Spleen (tissue), 7 donors: ENCODE measurements around the gene PPP3CA.

Experiments
- POLR2A ChIP-seq, 3 donors: fragments of 450-650 bp; IDR thresholded peaks; one replicate each; pipeline ENCODE4 v1.5.1; 2017; ENCODE audit warnings: antibody characterized with exemption in 3 of 3, mild to moderate bottlenecking in 1 of 3
- POLR2AphosphoS5 ChIP-seq, 3 donors: sonication (generic); formaldehyde crosslinking; IDR thresholded peaks; one replicate each; pipeline ENCODE4 v1.5.1; 2017; ENCODE audit warnings: antibody characterized with exemption in 3 of 3
- TF ChIP-seq, protein P1 (sequence below), 11 experiments: fragments of 200-600 bp in 7 of 11; fragments of 450-650 bp in 4 of 11; sonication (generic) in 4 of 11; IDR thresholded peaks in 8 of 11; conservative IDR thresholded peaks in 3 of 11; 1 replicate in 7 of 11; 2 replicates in 4 of 11; pipeline versions ENCODE4 v1.4.0 to v1.8.0; 2016 to 2021; ENCODE audit warnings: antibody characterized with exemption in 11 of 11, inconsistent platforms in 4 of 11, mild to moderate bottlenecking in 1 of 11
- donor health status: DM: no; HTN: no; CAD: no; lungs with moderate emphysema.
- donor health status: DM: no; HTN: no; CAD: no.
- donor health status: DM: no; HTN: no; CAD: no.

DNA sequence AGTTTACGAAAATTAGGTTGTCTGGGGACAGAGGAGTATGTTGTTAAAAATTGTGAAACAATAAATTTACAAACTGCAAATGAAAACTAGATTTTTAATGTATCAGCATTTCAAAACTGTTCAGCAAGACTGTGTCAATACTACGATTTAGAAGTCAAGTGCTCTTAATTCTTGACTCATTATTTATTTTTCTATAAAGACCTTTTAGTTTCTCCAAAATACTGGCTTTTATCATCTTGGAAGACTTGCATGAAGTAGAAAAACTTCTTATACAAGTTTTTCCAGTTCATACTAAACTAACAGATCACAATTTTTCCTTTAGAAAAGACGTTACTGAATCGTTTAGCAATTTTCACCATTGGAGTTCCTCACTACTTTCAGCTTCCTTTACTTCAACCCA is 231.4 kb downstream of the PPP3CA start:
- TF ChIP-seq, protein P1, sequence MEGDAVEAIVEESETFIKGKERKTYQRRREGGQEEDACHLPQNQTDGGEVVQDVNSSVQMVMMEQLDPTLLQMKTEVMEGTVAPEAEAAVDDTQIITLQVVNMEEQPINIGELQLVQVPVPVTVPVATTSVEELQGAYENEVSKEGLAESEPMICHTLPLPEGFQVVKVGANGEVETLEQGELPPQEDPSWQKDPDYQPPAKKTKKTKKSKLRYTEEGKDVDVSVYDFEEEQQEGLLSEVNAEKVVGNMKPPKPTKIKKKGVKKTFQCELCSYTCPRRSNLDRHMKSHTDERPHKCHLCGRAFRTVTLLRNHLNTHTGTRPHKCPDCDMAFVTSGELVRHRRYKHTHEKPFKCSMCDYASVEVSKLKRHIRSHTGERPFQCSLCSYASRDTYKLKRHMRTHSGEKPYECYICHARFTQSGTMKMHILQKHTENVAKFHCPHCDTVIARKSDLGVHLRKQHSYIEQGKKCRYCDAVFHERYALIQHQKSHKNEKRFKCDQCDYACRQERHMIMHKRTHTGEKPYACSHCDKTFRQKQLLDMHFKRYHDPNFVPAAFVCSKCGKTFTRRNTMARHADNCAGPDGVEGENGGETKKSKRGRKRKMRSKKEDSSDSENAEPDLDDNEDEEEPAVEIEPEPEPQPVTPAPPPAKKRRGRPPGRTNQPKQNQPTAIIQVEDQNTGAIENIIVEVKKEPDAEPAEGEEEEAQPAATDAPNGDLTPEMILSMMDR (IDR thresholded peaks at IDR 0.05 in 8 of 11, conservative IDR thresholded peaks at IDR 0.05 in 3 of 11), result no peak
- no peak for TF ChIP-seq POLR2AphosphoS5 (IDR thresholded peaks at IDR 0.05)
- no peak for TF ChIP-seq POLR2A (IDR thresholded peaks at IDR 0.05)
